Stimulated activated naive CD8-positive, alpha-beta T cell treated with anti-CD3 and anti-CD28 coated beads, Interleukin-15, Interleukin-2, amounts not matched to agents 100 U/mL and 50 U/mL, for 24 hours (primary cell): ENCODE data around the gene MAML2.

Experiments used
- ATAC-seq: fragments of 150-1000 bp; cut with Tn5 transposase; one replicate; pipeline ENCODE4 v1.10.0; 2021
- DNase-seq: peaks from one replicate; pipeline ENCODE4 v3.0.0; 2021

Gene MAML2

GRCh38 chr11:96207459-96208449, 135.2 kb downstream of the MAML2 start:
- ATAC-seq (no peak), DNase-seq (peak; percentile 41)

DNA sequence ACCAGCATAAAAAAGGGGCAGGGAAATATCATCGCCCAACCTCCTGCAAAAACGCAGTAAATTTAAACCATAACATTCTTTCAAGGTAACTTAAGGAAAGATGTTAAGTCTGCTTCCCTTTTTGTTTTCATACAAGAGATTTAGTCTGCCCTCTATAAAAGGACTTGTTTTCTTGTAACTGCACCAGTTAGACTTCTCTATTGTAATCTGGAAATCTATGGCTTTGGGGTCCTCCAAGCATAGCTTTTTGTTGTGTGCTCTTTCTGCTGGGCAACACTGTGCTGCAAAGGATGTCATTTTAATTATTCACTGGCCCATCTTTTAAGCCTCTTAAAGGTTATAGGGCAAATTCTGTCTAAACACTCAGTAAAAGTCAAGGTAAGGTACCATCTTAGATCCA, 136.0 kb downstream of the MAML2 start:
- ATAC-seq (no peak), DNase-seq (no peak)

DNA sequence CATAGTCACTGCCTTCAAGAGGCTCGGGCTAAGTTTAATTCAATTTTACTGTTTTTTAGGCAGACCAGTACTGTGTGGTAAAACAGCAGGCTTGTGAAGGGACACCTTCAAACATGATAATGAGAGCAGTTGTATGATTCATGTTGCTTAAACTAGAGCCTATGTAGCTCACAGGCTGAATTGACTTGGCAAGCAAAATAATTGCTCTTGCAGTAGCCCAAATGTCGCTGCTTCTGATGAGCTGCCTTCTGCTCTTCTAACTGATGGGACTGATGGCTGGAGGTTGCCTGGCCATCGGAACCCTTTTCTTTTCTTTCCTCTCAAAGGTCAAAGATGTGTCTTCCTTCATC, 137.6 kb downstream of the MAML2 start:
- peak; percentile 78 for ATAC-seq
- DNase-seq, result no peak

GRCh38 chr11:96204721-96205459, 138.1 kb downstream of the MAML2 start:
- ATAC-seq (peak; percentile 79), DNase-seq (no peak)

GRCh38 chr11:96204366-96204659, 138.7 kb downstream of the MAML2 start:
- ATAC-seq, result no peak
- DNase-seq, result no peak

DNA sequence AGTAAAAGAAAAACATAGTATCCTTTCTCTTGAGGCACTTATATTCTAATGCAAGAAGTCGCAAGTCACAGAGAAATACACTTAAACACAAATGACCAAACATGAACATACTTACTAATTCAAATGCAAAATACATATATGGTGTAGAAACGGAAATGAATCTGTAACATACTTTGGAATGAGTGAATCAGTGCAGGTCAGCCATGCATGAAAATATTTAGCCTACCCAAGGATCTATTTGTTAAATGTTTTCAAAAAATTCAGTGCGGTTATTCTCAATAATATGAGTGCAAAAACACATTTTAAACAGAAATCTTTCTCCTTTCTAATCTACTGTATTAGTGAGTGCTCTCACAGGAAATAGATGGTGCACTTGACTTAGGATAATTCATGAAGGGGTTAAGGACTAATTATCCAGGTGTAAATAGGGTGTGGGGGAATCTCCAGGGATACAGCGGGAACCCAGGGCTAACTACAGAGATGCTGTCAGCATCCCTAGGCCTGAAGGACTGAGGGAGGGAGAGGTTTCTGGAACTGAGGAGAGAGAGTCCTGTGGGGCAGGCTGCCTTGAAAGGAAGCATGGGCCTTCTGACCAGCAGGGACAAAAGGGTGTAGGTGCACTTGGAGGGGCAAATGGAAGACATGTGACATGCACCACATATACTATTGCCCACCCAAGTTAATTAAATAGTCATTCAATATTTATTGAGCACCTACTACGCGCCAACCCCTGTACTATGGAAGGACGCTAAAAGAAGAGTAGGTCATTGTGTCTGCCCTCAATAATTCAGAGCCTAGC, 139.2 kb downstream of the MAML2 start:
- no peak for ATAC-seq
- no peak for DNase-seq

- DNase-seq (no peak), ATAC-seq (no peak)
These were observed 142.8 kb downstream of the MAML2 start for GRCh38 chr11:96200243-96200642.

DNA sequence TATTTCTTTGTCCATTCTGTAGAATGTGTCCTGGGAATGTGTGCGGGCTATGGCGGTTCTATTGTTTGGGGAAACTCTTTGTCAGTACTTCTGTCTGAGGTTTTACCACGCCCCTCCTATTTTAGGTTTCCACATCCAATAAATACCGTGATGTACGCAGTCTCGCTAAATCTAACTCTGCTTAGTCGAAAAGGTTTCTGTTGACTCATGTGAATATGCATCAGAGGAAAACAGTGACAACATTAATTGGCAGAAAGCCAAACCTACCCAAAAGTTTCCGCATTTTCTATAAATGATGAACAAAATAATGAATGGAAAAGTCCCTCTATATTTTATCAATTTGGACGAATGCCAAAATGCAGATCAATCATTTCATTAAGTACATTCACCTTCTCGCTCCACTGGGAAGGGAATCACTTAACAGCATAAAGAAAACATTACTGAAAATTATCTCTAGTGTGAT, 143.4 kb downstream of the MAML2 start:
- ATAC-seq, result peak; percentile 78
- no peak for DNase-seq

DNA sequence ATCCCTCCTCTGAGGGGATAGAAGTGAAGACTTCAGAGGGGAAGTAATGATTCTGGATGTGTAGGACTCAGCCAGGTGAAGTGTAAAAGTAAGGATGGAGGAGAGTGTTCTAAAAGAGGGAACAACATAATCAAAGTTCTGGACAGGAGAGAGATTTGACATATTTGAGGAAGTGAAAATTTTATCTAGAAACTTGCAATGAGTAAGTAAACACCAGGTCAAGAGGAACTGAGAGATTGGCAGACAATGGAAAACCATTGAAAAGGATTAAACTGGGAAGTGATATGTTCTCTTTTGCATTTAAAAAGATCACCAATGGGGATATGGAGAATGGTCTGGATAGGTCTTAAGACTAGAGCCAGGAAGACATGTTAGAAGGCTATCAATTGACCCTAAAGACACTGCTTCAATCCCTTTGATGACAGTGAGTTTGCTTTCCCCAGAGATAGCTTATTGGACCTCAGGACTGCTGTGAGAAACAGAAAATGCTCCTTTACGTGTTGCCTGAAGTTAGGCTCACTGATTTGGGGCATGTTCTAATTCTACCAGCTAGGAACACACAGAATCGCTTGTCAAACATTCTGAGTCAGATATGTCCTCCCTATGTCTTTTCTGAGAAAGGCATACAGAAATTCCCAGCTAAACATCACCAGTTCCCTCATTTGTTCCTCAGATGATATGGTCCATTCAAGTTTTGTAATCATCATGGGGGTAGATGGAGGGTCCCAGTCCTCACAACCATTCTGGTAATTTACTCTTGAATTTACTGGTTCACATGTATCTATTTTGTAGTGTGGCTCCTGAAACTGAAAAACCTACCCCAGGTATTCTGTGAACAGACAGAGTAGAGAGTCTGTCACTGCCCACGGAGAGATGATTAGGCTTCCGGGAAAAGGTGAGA, 144.9 kb downstream of the MAML2 start:
- DNase-seq, result no peak
- ATAC-seq, result peak; percentile 10

DNA sequence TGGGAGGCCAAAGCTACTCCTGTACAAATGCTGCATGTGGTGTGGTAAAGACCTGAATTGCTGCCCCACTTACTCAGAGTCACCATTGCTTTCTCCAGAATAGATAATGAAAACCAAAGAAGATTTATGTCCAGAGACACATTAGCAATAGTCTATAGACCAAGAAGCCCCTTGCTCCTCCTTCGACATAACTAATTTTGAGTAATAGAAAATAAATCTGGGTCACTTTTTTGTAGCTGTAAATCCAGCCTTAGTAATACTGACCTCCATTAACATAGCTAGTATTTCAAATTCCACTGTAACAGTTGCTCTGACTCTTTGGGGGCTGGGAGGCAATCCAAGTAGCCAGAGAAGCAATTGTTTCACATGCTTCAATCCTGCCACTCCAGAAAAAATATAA, 145.9 kb downstream of the MAML2 start:
- ATAC-seq (no peak), DNase-seq (no peak)

GRCh38 chr11:96196181-96196662, 146.8 kb downstream of the MAML2 start:
- DNase-seq, result no peak
- ATAC-seq, result no peak

GRCh38 chr11:96195671-96196070, 147.3 kb downstream of the MAML2 start:
- ATAC-seq, result no peak
- DNase-seq, result no peak

- DNase-seq, result no peak
- ATAC-seq, result peak; percentile 37
These were observed 148.2 kb downstream of the MAML2 start for GRCh38 chr11:96194581-96195374.

DNA sequence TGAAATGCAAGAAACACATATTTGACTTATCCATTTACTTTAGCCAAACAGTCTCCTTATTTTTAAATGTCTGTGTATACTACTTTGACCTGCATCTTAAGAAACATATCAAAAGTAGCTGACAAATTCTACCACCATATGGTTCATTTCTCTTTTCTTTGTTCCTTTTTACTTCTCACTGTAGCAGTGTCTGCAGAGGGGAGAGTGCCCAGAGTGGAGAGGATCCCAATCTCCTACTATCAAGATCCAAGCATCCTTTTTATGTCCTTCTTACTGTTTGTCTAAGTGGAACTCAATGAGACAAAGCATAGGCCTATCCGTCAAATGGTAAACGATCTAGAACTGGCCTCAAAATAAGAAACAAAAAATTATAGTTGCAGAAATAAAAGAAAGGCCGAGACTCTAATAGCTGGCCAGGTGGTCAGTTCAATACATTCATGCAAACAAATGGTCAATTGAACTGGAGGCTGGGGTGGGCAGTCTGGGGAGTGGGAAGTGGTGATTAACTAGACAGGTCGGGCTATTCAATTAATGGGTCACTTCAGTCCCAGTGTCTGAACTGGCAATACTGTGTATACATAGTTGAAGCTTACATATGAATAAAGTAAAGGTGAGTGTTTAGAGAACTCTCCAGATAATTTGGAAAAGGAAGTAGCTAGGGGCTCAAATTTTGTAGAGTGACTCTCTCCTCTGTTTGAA, 149.1 kb downstream of the MAML2 start:
- DNase-seq (no peak), ATAC-seq (no peak)

GRCh38 chr11:96191752-96192151, 151.2 kb downstream of the MAML2 start:
- DNase-seq (no peak), ATAC-seq (no peak)

DNA sequence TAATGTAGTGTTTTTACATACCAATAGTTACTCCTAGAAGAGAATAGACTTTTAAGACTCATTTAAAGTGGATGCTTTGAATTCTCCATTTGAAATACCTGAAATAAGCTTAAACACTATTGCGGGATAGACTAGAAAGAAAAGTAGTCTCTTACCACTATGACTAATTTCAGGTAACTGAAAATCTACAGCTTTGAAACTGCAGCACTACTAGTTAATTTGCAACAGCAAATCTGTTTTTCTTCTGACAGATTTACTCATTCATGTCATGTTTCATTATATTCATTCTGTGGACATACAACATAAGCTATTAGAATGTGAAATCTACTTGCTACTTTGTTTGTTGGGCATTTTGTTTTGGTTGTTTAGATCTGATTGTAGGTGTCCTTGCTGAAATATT, 153.6 kb downstream of the MAML2 start:
- DNase-seq, result no peak
- no peak for ATAC-seq

- DNase-seq, result peak; percentile 33
- ATAC-seq, result peak; percentile 71
These were observed 154.6 kb downstream of the MAML2 start for GRCh38 chr11:96188243-96189006.

GRCh38 chr11:96187822-96188221, 155.2 kb downstream of the MAML2 start:
- DNase-seq, result peak; percentile 54
- ATAC-seq, result peak; percentile 82

DNA sequence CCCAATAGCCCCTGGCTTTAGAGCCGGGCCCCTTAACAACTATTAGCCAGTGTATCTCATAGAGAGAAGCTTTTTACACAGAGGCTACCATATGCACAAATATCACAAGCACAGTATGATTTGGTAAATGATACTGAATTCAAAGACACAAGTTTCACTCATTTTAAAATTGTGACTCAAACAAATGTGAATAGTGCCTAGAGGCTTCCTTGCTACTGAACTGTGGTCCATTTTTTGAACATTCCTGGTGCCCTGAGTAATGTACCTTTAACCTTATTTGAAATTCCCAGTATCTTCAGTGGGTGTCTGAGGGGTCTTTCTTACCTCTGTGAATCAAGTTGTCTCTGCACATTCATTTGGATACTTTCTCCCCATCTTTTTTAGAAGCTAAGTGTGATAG, 156.2 kb downstream of the MAML2 start:
- DNase-seq, result no peak
- ATAC-seq, result no peak
